Right forelimb (tissue), 1 donor: ENCODE measurements around the gene CEP57.
"Not testable (repeated sequence)": the region's sequence is repeated elsewhere in the genome, so short reads cannot be mapped to it uniquely, and the experiment has no call there.

Experiments
- DNase-seq: peaks from one replicate; pipeline ENCODE4 v3.0.0-alpha.2; 2018

CEP57 gene

DNA sequence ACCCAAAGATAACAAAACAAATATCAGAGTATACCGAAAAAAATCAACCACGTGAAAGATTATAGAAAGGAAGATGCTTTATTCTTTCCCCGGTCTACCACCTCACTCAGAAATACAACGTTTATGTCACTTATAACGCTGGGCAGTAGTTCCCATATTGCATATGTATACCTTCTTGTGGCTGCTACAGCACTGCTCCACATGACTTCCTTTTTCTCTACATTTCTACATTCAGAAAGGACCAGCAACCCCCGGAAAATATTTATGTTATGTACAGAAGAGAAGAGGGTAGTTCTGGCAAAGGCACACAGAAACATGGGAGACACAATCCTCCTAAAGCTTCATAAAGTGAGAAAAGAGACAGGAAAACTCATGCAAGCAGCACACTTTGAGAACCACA lies 76.8 kb downstream of the CEP57 start:
- no peak for DNase-seq

DNA sequence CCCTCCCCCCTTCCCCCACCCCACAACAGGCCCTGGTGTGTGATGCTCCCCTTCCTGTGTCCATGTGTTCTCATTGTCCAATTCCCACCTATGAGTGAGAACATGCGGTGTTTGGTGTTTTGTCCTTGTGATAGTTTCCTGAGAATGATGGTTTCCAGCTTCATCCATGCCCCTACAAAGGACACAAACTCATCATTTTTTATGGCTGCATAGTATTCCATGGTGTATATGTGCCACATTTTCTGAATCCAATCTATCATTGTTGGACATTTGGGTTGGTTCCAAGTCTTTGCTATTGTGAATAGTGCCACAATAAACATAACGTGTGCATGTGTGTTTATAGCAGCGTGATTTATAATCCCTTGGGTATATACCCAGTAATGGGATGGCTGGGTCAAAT lies 80.6 kb downstream of the CEP57 start:
- not testable (repeated sequence) for DNase-seq

GRCh38 chr11:95877291-95877690 lies 87.0 kb downstream of the CEP57 start:
- DNase-seq = no peak
